MCF 10A (cell line): ENCODE data around the gene OSCP1. TPM values are rescaled to one million over a fixed set of nuclear protein-coding genes. Genes with fewer than 3 reads are reported as not detected.
"Not testable (repeated sequence)": the region's sequence is repeated elsewhere in the genome, so short reads cannot be mapped to it uniquely, and the experiment has no call there.

ENCODE experiments used
- BruUV-seq: library from RNA; stranded (reverse); fragments of 400-500 nt; replicated peaks from 2 replicates; lab custom pipeline; 2021; lab: Mats Ljungman, UMichigan
- CTCF ChIA-PET: fragments of 300-600 bp; sonication (Branson Sonifier 250); formaldehyde crosslinking; extraction: SDS; loops from one replicate; lab custom pipeline; 2021; ENCODE audit warnings: antibody characterized with exemption, inconsistent platforms; lab: Yijun Ruan, JAX
- POLR2A ChIA-PET: fragments of 300-600, 350-650 bp; sonication (Branson Sonifier 250); formaldehyde crosslinking; extraction: SDS; loops from one replicate; lab custom pipeline; 2020; ENCODE audit warnings: antibody characterized with exemption, inconsistent platforms; lab: Yijun Ruan, JAX
- DNase-seq: peaks from one replicate; pipeline ENCODE4 v3.0.0-alpha.2; 2018; ENCODE audit not compliant: unreplicated experiment
- H3K27ac Mint-ChIP-seq: one replicate; pipeline ENCODE4 v1.8.0; 2022; ENCODE audit warnings: mild to moderate bottlenecking, low read depth, mixed read lengths; ENCODE audit not compliant: unreplicated experiment
- H3K27me3 Mint-ChIP-seq: one replicate; pipeline ENCODE4 v1.8.0; 2022; ENCODE audit warnings: mixed read lengths; ENCODE audit not compliant: insufficient read depth, unreplicated experiment
- H3K36me3 Mint-ChIP-seq: one replicate; pipeline ENCODE4 v1.8.0; 2022; ENCODE audit warnings: mild to moderate bottlenecking, moderate library complexity, mixed read lengths; ENCODE audit not compliant: insufficient read depth, unreplicated experiment
- H3K4me1 Mint-ChIP-seq: one replicate; pipeline ENCODE4 v1.8.0; 2022; ENCODE audit warnings: mixed read lengths; ENCODE audit not compliant: insufficient read depth, unreplicated experiment
- H3K4me3 Mint-ChIP-seq: one replicate; pipeline ENCODE4 v1.8.0; 2022; ENCODE audit warnings: mild to moderate bottlenecking, moderate library complexity, mixed read lengths; ENCODE audit not compliant: unreplicated experiment
- H3K9me3 Mint-ChIP-seq: one replicate; pipeline ENCODE4 v1.8.0; 2022; ENCODE audit warnings: mixed read lengths; ENCODE audit not compliant: unreplicated experiment
- intact Hi-C: fragments of 100-400 bp; cut with micrococcal nuclease; formaldehyde crosslinking; loops from 2 replicates; pipeline ENCODE4 v1.14.1; 2022
- total RNA-seq: library from RNA; stranded (reverse); gene quantifications from 2 replicates; pipeline ENCODE4 v1.2.3, GENCODE V29; 2022
- TF ChIP-seq, protein P1 (sequence below): fragments of 200-600 bp; IDR thresholded peaks from one replicate; pipeline ENCODE4 v1.8.0; 2022; ENCODE audit warnings: antibody characterized with exemption, mild to moderate bottlenecking; ENCODE audit not compliant: unreplicated experiment

The OSCP1 gene
- total RNA-seq, 1 experiment from 2014 or later, result 7.6 TPM

DNA sequence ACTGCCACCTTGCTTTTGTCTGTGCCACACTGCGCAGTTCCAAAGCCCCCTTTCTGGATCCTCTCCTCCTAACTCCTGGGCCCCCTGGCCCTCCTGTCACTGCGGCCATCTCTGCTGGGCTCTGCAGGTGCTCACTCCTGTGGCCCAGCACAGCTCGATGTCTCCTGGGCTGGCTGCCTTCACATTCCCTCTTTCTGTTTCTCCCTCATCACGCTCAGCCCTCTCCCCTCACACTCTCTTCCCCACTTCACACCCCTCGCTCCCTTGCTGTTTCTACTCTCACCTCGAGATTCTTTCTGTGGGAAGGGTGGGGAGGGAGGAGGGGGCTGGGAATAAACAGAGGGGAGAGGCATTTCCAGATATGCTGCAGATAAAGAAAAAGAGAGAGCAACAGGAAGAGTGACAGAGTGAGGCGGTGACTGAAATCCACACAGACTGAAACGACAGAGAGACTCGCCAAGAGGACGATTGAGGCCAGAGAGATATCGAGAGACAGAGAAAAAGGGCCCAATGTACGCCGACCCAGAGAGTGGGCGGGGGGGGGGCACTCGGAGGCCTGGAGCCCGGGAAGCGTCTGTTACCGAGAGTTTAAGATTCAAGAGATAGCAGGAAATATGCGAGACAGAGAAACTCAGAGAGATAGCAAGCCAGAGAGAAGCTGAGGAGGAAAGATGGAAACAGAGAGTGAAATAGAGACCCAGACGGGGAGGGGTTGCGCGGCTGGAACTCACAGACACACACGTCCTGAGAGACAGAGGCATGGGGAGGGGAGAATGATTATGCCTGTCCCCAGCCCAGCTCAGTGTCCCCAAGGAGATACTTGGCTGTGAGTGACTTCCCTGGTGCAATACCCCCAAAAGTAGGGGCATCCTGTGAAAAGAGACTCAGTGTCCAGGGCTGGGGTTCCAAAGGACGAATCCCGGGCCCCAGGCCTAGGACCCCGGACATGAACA lies 31.8 kb upstream of the OSCP1 start:
- H3K36me3 Mint-ChIP-seq, result no peaks in the 10 kb centered on the region
- ChIA-PET POLR2A (interaction anchor here (1.7 kb wide), 1 partner anchor 17 kb away, joined by 4 read pairs; no protein-coding TSS in a partner anchor), CTCF (interaction anchor here (0.6 to 1.5 kb wide), 3 partner anchors 10 to 558 kb away, joined by 3 read pairs; no protein-coding TSS in a partner anchor)
- DNase-seq, result no peak
- BruUV-seq, result no TSS peak
- TF ChIP-seq, protein P1, sequence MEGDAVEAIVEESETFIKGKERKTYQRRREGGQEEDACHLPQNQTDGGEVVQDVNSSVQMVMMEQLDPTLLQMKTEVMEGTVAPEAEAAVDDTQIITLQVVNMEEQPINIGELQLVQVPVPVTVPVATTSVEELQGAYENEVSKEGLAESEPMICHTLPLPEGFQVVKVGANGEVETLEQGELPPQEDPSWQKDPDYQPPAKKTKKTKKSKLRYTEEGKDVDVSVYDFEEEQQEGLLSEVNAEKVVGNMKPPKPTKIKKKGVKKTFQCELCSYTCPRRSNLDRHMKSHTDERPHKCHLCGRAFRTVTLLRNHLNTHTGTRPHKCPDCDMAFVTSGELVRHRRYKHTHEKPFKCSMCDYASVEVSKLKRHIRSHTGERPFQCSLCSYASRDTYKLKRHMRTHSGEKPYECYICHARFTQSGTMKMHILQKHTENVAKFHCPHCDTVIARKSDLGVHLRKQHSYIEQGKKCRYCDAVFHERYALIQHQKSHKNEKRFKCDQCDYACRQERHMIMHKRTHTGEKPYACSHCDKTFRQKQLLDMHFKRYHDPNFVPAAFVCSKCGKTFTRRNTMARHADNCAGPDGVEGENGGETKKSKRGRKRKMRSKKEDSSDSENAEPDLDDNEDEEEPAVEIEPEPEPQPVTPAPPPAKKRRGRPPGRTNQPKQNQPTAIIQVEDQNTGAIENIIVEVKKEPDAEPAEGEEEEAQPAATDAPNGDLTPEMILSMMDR, result no peak
- peaks cover 9% of the 10 kb centered on the region for H3K4me1 Mint-ChIP-seq
- peaks cover 8% of the 10 kb centered on the region for H3K27me3 Mint-ChIP-seq
- no peak overlapping the region for H3K27ac Mint-ChIP-seq
- H3K9me3 Mint-ChIP-seq, result no peaks in the 10 kb centered on the region
- H3K4me3 Mint-ChIP-seq, result no peak overlapping the region
- intact Hi-C loops, result no loop called here

DNA sequence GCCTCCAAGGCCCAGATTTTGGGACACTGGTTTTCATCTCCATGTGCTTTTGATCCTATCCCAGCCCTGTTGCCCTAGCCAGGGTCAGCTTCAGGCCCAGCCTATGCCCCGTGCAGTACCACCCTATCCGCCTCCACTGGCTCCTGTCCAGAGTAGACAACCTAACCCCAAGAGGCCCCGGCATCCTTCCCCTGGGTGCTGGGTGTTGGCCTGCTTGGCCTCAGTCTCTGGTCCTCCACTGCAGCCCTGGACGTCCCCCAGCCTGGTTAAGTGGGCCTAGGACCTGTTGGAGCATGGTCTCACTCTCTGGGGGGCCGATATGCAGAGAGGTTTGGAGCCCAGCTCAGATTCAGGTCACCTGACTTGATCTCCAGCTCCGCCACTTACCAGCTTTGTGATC lies 30.8 kb upstream of the OSCP1 start:
- POLR2A ChIA-PET, result interaction anchor here (1.7 kb wide), 1 partner anchor 16 kb away, joined by 4 read pairs; no protein-coding TSS in a partner anchor
- CTCF ChIA-PET, result interaction anchor here (1.5 kb wide), 1 partner anchor 9 kb away, joined by 3 read pairs; no protein-coding TSS in a partner anchor
- Mint-ChIP-seq H3K36me3 (no peaks in the 10 kb centered on the region), H3K9me3 (no peaks in the 10 kb centered on the region), H3K4me1 (peaks cover 6% of the 10 kb centered on the region), H3K27ac (no peak overlapping the region), H3K4me3 (no peak overlapping the region), H3K27me3 (peaks cover 8% of the 10 kb centered on the region)
- BruUV-seq, result no TSS peak
- intact Hi-C loops, result no loop called here
- TF ChIP-seq, protein P1, result no peak
- no peak for DNase-seq

DNA sequence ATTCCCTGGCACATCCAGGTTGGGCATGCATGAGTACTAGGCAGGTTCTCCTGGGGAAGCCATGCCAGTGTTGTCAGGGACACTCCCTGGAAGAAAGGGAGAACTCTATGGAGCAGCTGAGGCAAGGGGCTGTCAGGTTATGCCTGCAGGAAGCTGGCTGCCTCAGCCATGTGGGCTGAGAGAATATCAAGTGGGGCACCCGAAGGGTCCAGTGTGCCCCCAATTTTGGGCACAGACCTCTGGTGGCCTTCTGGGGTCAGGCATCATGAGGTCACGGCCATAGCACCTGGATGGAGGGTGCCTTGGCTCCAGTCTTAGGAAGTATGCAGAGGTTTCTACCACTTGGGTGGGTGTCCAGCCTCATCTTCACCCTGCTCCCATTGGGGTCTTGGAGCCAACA lies 29.9 kb upstream of the OSCP1 start:
- POLR2A ChIA-PET, result no interaction called here
- Mint-ChIP-seq H3K36me3 (no peaks in the 10 kb centered on the region), H3K27ac (no peak overlapping the region), H3K27me3 (peaks cover 8% of the 10 kb centered on the region), H3K4me1 (peaks cover 6% of the 10 kb centered on the region), H3K9me3 (no peaks in the 10 kb centered on the region), H3K4me3 (no peak overlapping the region)
- DNase-seq, result no peak
- TF ChIP-seq, protein P1, result no peak
- CTCF ChIA-PET, result interaction anchor here (1.5 kb wide), 1 partner anchor 8 kb away, joined by 3 read pairs; no protein-coding TSS in a partner anchor
- no TSS peak for BruUV-seq
- intact Hi-C loops, result no loop called here

DNA sequence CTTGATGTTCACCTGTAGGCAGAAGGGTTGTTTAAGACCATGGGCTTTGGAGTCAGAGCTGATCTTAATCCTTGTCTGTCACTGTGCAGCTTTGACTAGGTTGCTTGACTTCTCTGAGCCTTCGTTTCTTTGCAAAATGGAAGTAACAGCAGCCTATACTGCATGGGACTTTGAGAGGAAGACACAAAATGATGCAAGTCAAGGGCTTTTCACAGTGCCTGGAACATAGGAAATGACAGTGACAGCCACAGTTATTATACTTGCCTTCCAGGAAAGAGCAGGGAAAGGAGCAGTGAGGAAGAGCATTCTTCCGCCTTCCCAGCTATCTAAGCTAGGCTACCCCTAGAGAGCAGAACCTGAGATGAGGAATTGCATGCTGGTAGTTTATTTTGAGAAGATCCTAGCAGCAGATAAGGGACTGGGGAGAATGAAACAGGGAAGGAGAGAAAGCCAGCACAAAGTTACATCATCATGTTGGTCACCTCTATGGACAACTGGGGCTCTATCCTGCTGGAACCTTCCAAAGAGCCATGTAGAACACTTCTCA lies 29.3 kb upstream of the OSCP1 start:
- H3K36me3 Mint-ChIP-seq, result no peaks in the 10 kb centered on the region
- intact Hi-C loops, result no loop called here
- no peak for DNase-seq
- POLR2A ChIA-PET, result no interaction called here
- no TSS peak for BruUV-seq
- no peak overlapping the region for H3K27ac Mint-ChIP-seq
- H3K27me3 Mint-ChIP-seq, result peaks cover 8% of the 10 kb centered on the region
- no peaks in the 10 kb centered on the region for H3K9me3 Mint-ChIP-seq
- CTCF ChIA-PET, result interaction anchor here (0.6 kb wide), 1 partner anchor 667 kb away, joined by 3 read pairs; no protein-coding TSS in a partner anchor
- H3K4me1 Mint-ChIP-seq, result peaks cover 6% of the 10 kb centered on the region
- TF ChIP-seq, protein P1, result no peak
- no peak overlapping the region for H3K4me3 Mint-ChIP-seq

DNA sequence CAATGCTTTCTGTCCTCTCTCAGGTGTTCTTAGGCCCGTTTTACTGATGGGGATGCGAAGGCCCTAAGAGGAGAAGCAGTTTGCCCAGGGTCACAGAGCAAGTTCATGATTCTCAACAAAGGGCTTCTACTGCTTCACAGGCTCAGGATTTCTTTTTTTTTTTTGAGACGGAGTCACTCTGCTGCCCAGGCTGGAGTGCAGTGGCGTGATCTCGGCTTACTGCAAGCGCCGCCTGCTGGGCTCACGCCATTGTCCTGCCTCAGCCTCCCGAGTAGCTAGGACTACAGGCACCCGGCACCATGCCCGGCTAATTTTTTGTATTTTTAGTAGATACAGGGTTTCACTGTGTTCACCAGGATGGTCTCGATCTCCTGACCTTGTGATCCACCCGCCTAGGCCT lies 27.4 kb upstream of the OSCP1 start:
- H3K27me3 Mint-ChIP-seq, intact Hi-C loops, H3K4me3 Mint-ChIP-seq, H3K27ac Mint-ChIP-seq, H3K4me1 Mint-ChIP-seq, POLR2A ChIA-PET, BruUV-seq, H3K9me3 Mint-ChIP-seq, H3K36me3 Mint-ChIP-seq, DNase-seq: not testable (repeated sequence)
- CTCF ChIA-PET, result interaction anchor here (0.9 kb wide), 1 partner anchor 39 kb away, joined by 4 read pairs; no protein-coding TSS in a partner anchor
